Lower lobe of right lung (tissue), 2 donors: Measurements from ENCODE around the gene UCP2. TPM values are rescaled to one million over a fixed set of nuclear protein-coding genes. Genes with fewer than 3 reads are reported as not detected.

ENCODE experiments used
- ATAC-seq, 2 donors: fragments of 200-7000 bp; cut with Tn5 transposase; one replicate each; pipeline ENCODE4 v1.9.1; 2020 to 2022; ENCODE audit warnings: mild to moderate bottlenecking in 2 of 2, moderate library complexity in 2 of 2
- DNase-seq: peaks from one replicate; pipeline ENCODE4 v3.0.0-alpha.2; 2020
- H3K27ac ChIP-seq: fragments of 200-600 bp; one replicate; pipeline ENCODE4 v1.8.0; 2022
- H3K27me3 ChIP-seq: fragments of 200-600 bp; one replicate; pipeline ENCODE4 v1.8.0; 2022; ENCODE audit warnings: low read depth
- H3K36me3 ChIP-seq: fragments of 200-600 bp; one replicate; pipeline ENCODE4 v1.8.0; 2022; ENCODE audit warnings: mild to moderate bottlenecking
- H3K4me1 ChIP-seq: fragments of 200-600 bp; one replicate; pipeline ENCODE4 v1.8.0; 2022
- H3K4me3 ChIP-seq: fragments of 200-600 bp; one replicate; pipeline ENCODE4 v1.8.0; 2022; ENCODE audit warnings: mild to moderate bottlenecking
- H3K9me3 ChIP-seq: fragments of 200-600 bp; one replicate; pipeline ENCODE4 v1.8.0; 2022
- CTCF ChIP-seq: fragments of 200-600 bp; IDR thresholded peaks from one replicate; pipeline ENCODE4 v1.8.0; 2022; ENCODE audit warnings: antibody characterized with exemption, mild to moderate bottlenecking
- intact Hi-C: fragments of 100-400 bp; cut with DNase I; formaldehyde crosslinking; loops from one replicate; pipeline ENCODE4 v1.11.0; 2022
- total RNA-seq: library from RNA; stranded (reverse); fragmentation: NEBNext Ultra II Directional; extraction: Animal tissue kit (Norgen Biotek cat#: 25700); gene quantifications from one replicate; pipeline ENCODE4 v1.2.1, GENCODE V29; 2021
- donor health status: DM: no; HTN: yes; CAD: no; lungs with severe emphysema.

UCP2 gene
- total RNA-seq, 1 donor from 2014 or later = 83.5 TPM

- Histone ChIP-seq H3K9me3 (no peaks in the 10 kb centered on the region), H3K27me3 (no peaks in the 10 kb centered on the region), H3K4me1 (no peaks in the 10 kb centered on the region), H3K4me3 (no peak overlapping the region), H3K27ac (no peak overlapping the region), H3K36me3 (peaks cover 55% of the 10 kb centered on the region)
- intact Hi-C loops = no loop called here
- TF ChIP-seq CTCF = no peak
- DNase-seq (no peak), ATAC-seq (no peak)
These were observed 49.9 kb downstream of the UCP2 start for GRCh38 chr11:73932781-73933180.

GRCh38 chr11:73931951-73932350 is 50.7 kb downstream of the UCP2 start:
- no peak overlapping the region for H3K4me3 ChIP-seq
- no peak overlapping the region for H3K27ac ChIP-seq
- no peak for ATAC-seq
- no peaks in the 10 kb centered on the region for H3K9me3 ChIP-seq
- no peak for DNase-seq
- no peak for TF ChIP-seq CTCF
- H3K36me3 ChIP-seq = peaks cover 63% of the 10 kb centered on the region
- no peaks in the 10 kb centered on the region for H3K4me1 ChIP-seq
- intact Hi-C loops = no loop called here
- no peaks in the 10 kb centered on the region for H3K27me3 ChIP-seq

GRCh38 chr11:73931039-73931645 is 51.5 kb downstream of the UCP2 start:
- H3K36me3 ChIP-seq = peaks cover 71% of the 10 kb centered on the region
- H3K27me3 ChIP-seq = no peaks in the 10 kb centered on the region
- TF ChIP-seq CTCF = no peak
- ATAC-seq (peak; percentile 64 to 69), DNase-seq (no peak)
- H3K27ac ChIP-seq = no peak overlapping the region
- no peaks in the 10 kb centered on the region for H3K9me3 ChIP-seq
- no peaks in the 10 kb centered on the region for H3K4me1 ChIP-seq
- no peak overlapping the region for H3K4me3 ChIP-seq
- intact Hi-C loops = no loop called here

- intact Hi-C loops = no loop called here
- H3K9me3 ChIP-seq = no peaks in the 10 kb centered on the region
- no peak for TF ChIP-seq CTCF
- H3K27ac ChIP-seq = no peak overlapping the region
- no peaks in the 10 kb centered on the region for H3K27me3 ChIP-seq
- no peak overlapping the region for H3K4me3 ChIP-seq
- no peak for ATAC-seq
- H3K36me3 ChIP-seq = peaks cover 83% of the 10 kb centered on the region
- DNase-seq = no peak
- H3K4me1 ChIP-seq = no peaks in the 10 kb centered on the region
These were observed 53.3 kb downstream of the UCP2 start for GRCh38 chr11:73929388-73929787.

Other genes with a start within 250 kb of the UCP2 start
- gene RAB6A, start 221.8 kb downstream of the UCP2 start, total RNA-seq = 128 TPM
- gene MRPL48, start 195.0 kb downstream of the UCP2 start, total RNA-seq = 26.5 TPM
- 41.6 TPM for gene COA4, start 106.0 kb downstream of the UCP2 start, total RNA-seq
- 15.2 TPM for gene PAAF1, start 105.8 kb downstream of the UCP2 start, total RNA-seq
- 7.5 TPM for gene DNAJB13, start 31.8 kb downstream of the UCP2 start, total RNA-seq
- gene UCP3, start 26.2 kb upstream of the UCP2 start, total RNA-seq = 3.1 TPM
- 31.0 TPM for gene C2CD3, start 188.2 kb upstream of the UCP2 start, total RNA-seq
- 29.4 TPM for gene PPME1, start 188.4 kb upstream of the UCP2 start, total RNA-seq